NOMO-1 treated with dmso at 0.1 percent for 144 hours (cell line): ENCODE measurements around the gene ADD2.

ENCODE experiments used
- DNase-seq: peaks from one replicate; lab custom pipeline; 2025; ENCODE audit not compliant: unreplicated experiment; lab: John Stamatoyannopoulos, UW

ADD2 gene

GRCh38 chr2:70724366-70724765 lies 43.6 kb downstream of the ADD2 start:
- no peak for DNase-seq

- no peak for DNase-seq
These were observed 44.6 kb downstream of the ADD2 start for GRCh38 chr2:70723286-70723885.

- DNase-seq = no peak
These were observed 47.9 kb downstream of the ADD2 start for GRCh38 chr2:70720124-70720523.

GRCh38 chr2:70719231-70719630 lies 48.8 kb downstream of the ADD2 start:
- DNase-seq = no peak

GRCh38 chr2:70718736-70719135 lies 49.3 kb downstream of the ADD2 start:
- no peak for DNase-seq

GRCh38 chr2:70718241-70718640 lies 49.8 kb downstream of the ADD2 start:
- DNase-seq = no peak

- no peak for DNase-seq
These were observed 50.5 kb downstream of the ADD2 start for GRCh38 chr2:70717431-70718038.

- DNase-seq = no peak
These were observed 51.0 kb downstream of the ADD2 start for GRCh38 chr2:70716951-70717350.

GRCh38 chr2:70716131-70716743 lies 51.8 kb downstream of the ADD2 start:
- DNase-seq = no peak

GRCh38 chr2:70715071-70715985 lies 52.7 kb downstream of the ADD2 start:
- DNase-seq = no peak

- DNase-seq = no peak
These were observed 53.7 kb downstream of the ADD2 start for GRCh38 chr2:70714141-70714905.

GRCh38 chr2:70712916-70713315 lies 55.1 kb downstream of the ADD2 start:
- DNase-seq = no peak

- DNase-seq = no peak
These were observed 56.8 kb downstream of the ADD2 start for GRCh38 chr2:70711191-70711590.

GRCh38 chr2:70710038-70710690 lies 57.8 kb downstream of the ADD2 start:
- DNase-seq = no peak

GRCh38 chr2:70709275-70710037 lies 58.5 kb downstream of the ADD2 start:
- no peak for DNase-seq

- no peak for DNase-seq
These were observed 59.4 kb downstream of the ADD2 start for GRCh38 chr2:70708376-70709199.

- no peak for DNase-seq
These were observed 60.3 kb downstream of the ADD2 start for GRCh38 chr2:70707706-70708105.

GRCh38 chr2:70706026-70706795 lies 61.8 kb downstream of the ADD2 start:
- DNase-seq = no peak
